Type B pancreatic cell (in vitro differentiated cells): ENCODE results near the gene SLC37A2. TPM values are rescaled to one million over a fixed set of nuclear protein-coding genes. Genes with fewer than 3 reads are reported as not detected.

ENCODE experiments used
- DNase-seq: peaks from one replicate; pipeline ENCODE4 v3.0.0; 2021; ENCODE audit warnings: mixed read lengths; ENCODE audit not compliant: unreplicated experiment; ENCODE audit errors: extremely low spot score
- H3K27ac Mint-ChIP-seq: 2 replicates; pipeline ENCODE4 v1.8.0; 2021; ENCODE audit warnings: mild to moderate bottlenecking, mixed read lengths
- H3K27me3 Mint-ChIP-seq: 2 replicates; pipeline ENCODE4 v1.8.0; 2021; ENCODE audit warnings: mixed read lengths
- H3K36me3 Mint-ChIP-seq: 2 replicates; pipeline ENCODE4 v1.8.0; 2021; ENCODE audit warnings: mixed read lengths
- H3K4me1 Mint-ChIP-seq: one replicate; pipeline ENCODE4 v1.8.0; 2021; ENCODE audit warnings: mixed read lengths; ENCODE audit not compliant: unreplicated experiment
- H3K4me3 Mint-ChIP-seq: 2 replicates; pipeline ENCODE4 v1.8.0; 2021; ENCODE audit warnings: mild to moderate bottlenecking, mixed read lengths
- H3K9me3 Mint-ChIP-seq: 2 replicates; pipeline ENCODE4 v1.8.0; 2021; ENCODE audit warnings: mixed read lengths
- total RNA-seq: library from RNA; stranded (reverse); gene quantifications from 2 replicates; pipeline ENCODE4 v1.2.1, GENCODE V29; 2021; ENCODE audit warnings: low replicate concordance
- TF ChIP-seq, protein P1 (sequence below): fragments of 200-600 bp; sonication (generic); conservative IDR thresholded peaks from 2 replicates; pipeline ENCODE4 v1.5.0; 2021; ENCODE audit warnings: antibody characterized with exemption, mild to moderate bottlenecking

Gene SLC37A2
- total RNA-seq, 1 donor from 2014 or later = 1.3 TPM

GRCh38 chr11:125082611-125083311 is 19.7 kb downstream of the SLC37A2 start:
- no peak for DNase-seq
- TF ChIP-seq, protein P1, sequence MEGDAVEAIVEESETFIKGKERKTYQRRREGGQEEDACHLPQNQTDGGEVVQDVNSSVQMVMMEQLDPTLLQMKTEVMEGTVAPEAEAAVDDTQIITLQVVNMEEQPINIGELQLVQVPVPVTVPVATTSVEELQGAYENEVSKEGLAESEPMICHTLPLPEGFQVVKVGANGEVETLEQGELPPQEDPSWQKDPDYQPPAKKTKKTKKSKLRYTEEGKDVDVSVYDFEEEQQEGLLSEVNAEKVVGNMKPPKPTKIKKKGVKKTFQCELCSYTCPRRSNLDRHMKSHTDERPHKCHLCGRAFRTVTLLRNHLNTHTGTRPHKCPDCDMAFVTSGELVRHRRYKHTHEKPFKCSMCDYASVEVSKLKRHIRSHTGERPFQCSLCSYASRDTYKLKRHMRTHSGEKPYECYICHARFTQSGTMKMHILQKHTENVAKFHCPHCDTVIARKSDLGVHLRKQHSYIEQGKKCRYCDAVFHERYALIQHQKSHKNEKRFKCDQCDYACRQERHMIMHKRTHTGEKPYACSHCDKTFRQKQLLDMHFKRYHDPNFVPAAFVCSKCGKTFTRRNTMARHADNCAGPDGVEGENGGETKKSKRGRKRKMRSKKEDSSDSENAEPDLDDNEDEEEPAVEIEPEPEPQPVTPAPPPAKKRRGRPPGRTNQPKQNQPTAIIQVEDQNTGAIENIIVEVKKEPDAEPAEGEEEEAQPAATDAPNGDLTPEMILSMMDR = no peak
- Mint-ChIP-seq H3K27ac (peak overlapping the region; percentile 77), H3K36me3 (no peaks in the 10 kb centered on the region), H3K9me3 (no peaks in the 10 kb centered on the region), H3K4me1 (peaks cover 5% of the 10 kb centered on the region), H3K4me3 (no peak overlapping the region), H3K27me3 (peaks cover 9% of the 10 kb centered on the region)

GRCh38 chr11:125083312-125084056 is 20.4 kb downstream of the SLC37A2 start:
- H3K4me3 Mint-ChIP-seq = no peak overlapping the region
- TF ChIP-seq, protein P1 = no peak
- DNase-seq = no peak
- no peaks in the 10 kb centered on the region for H3K36me3 Mint-ChIP-seq
- H3K4me1 Mint-ChIP-seq = peaks cover 5% of the 10 kb centered on the region
- no peaks in the 10 kb centered on the region for H3K9me3 Mint-ChIP-seq
- peaks cover 6% of the 10 kb centered on the region for H3K27me3 Mint-ChIP-seq
- peak overlapping the region; percentile 77 for H3K27ac Mint-ChIP-seq

- Mint-ChIP-seq H3K27ac (peak overlapping the region; percentile 26), H3K4me1 (peaks cover 5% of the 10 kb centered on the region), H3K9me3 (no peaks in the 10 kb centered on the region), H3K27me3 (peaks cover 6% of the 10 kb centered on the region), H3K36me3 (no peaks in the 10 kb centered on the region), H3K4me3 (no peak overlapping the region)
- no peak for DNase-seq
- TF ChIP-seq, protein P1 = no peak
Measured at GRCh38 chr11:125084057-125084416, 20.9 kb downstream of the SLC37A2 start.

DNA sequence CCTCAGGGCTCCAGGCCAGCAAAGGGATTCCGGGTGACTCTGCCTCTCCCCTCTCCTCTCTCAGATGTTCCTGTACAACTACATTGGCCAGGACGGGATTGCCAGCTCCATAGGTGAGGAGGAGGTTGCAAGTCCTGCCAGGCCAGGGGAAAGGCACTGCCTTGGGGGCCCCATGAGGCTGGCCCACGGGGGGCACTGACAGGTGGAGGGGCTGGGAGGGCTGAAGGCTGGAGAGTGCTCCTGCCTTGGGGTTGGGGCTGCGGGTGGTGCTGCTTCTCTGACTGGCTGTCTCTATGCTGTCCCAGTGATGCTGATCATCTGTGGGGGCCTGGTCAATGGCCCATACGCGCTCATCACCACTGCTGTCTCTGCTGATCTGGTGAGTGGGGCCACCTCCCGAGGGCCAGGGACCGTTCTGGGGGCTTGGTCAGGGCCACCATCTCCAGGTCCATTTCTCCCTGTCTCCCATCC is 21.7 kb downstream of the SLC37A2 start:
- TF ChIP-seq, protein P1 = no peak
- peaks cover 5% of the 10 kb centered on the region for H3K4me1 Mint-ChIP-seq
- H3K27me3 Mint-ChIP-seq = peaks cover 6% of the 10 kb centered on the region
- peak overlapping the region; percentile 26 for H3K27ac Mint-ChIP-seq
- no peaks in the 10 kb centered on the region for H3K36me3 Mint-ChIP-seq
- no peaks in the 10 kb centered on the region for H3K9me3 Mint-ChIP-seq
- H3K4me3 Mint-ChIP-seq = no peak overlapping the region
- no peak for DNase-seq

GRCh38 chr11:125085301-125086081 is 22.4 kb downstream of the SLC37A2 start:
- no peaks in the 10 kb centered on the region for H3K9me3 Mint-ChIP-seq
- TF ChIP-seq, protein P1 = no peak
- no peak for DNase-seq
- no peak overlapping the region for H3K27ac Mint-ChIP-seq
- peaks cover 6% of the 10 kb centered on the region for H3K27me3 Mint-ChIP-seq
- H3K36me3 Mint-ChIP-seq = no peaks in the 10 kb centered on the region
- H3K4me1 Mint-ChIP-seq = peaks cover 5% of the 10 kb centered on the region
- no peak overlapping the region for H3K4me3 Mint-ChIP-seq
